HEK293 (cell line): ENCODE measurements around the gene MAFF.

Experiments used
- CTCF ChIA-PET: fragments of 350-600 bp; formaldehyde crosslinking; extraction: SDS; loops from one replicate; lab custom pipeline; 2021; ENCODE audit warnings: antibody characterized with exemption; lab: Yijun Ruan, JAX
- POLR2A ChIA-PET: fragments of 300-600 bp; formaldehyde crosslinking; extraction: SDS; loops from one replicate; lab custom pipeline; 2020; ENCODE audit warnings: antibody characterized with exemption, inconsistent platforms; lab: Yijun Ruan, JAX
- H3K27ac ChIP-seq: fragments of 200-500 bp; sonication (Bioruptor generic); 2 replicates; pipeline ENCODE4 v1.5.1; 2014; ENCODE audit warnings: low read depth, low read length, control low read depth, inconsistent platforms; ENCODE audit errors: extremely low read depth
- H3K36me3 ChIP-seq, 2 experiments: fragments of 200-500 bp in 1 of 2; sonication (Bioruptor generic) in 1 of 2; 1 replicate in 1 of 2; 2 replicates in 1 of 2; pipeline ENCODE4 v1.5.1; 2014 to 2017; ENCODE audit warnings: inconsistent platforms in 2 of 2, low read length in 2 of 2; ENCODE audit not compliant: control insufficient read depth in 2 of 2, insufficient read depth in 1 of 2
- H3K4me1 ChIP-seq: fragments of 200-500 bp; sonication (Bioruptor generic); 2 replicates; pipeline ENCODE4 v1.5.1; 2014; ENCODE audit warnings: mild to moderate bottlenecking, low read length, inconsistent platforms; ENCODE audit not compliant: control insufficient read depth, insufficient read depth
- H3K4me3 ChIP-seq: 2 replicates; pipeline ENCODE4 v1.5.1; 2011; ENCODE audit warnings: low read depth, mild to moderate bottlenecking, control low read depth, low read length, moderate library complexity
- H3K9me3 ChIP-seq: fragments of 200-500 bp; sonication (Bioruptor generic); 2 replicates; pipeline ENCODE4 v1.5.1; 2014; ENCODE audit warnings: low read depth, low read length, inconsistent platforms; ENCODE audit not compliant: control insufficient read depth, insufficient read depth
- CTCF ChIP-seq: fragments of 450-650 bp; formaldehyde crosslinking; IDR thresholded peaks from 2 replicates; pipeline ENCODE4 v1.5.1; 2016; ENCODE audit warnings: missing biosample characterization, missing genetic modification characterization
- KLF10 ChIP-seq: fragments of 450-650 bp; IDR thresholded peaks from 2 replicates; pipeline ENCODE4 v1.5.1; 2018; ENCODE audit warnings: missing biosample characterization, mild to moderate bottlenecking, missing genetic modification characterization
- PRDM1 ChIP-seq: fragments of 450-650 bp; formaldehyde crosslinking; IDR thresholded peaks from 2 replicates; pipeline ENCODE4; 2016; ENCODE audit warnings: missing biosample characterization, missing genetic modification characterization
- SP7 ChIP-seq: fragments of 450-650 bp; formaldehyde crosslinking; IDR thresholded peaks from 2 replicates; pipeline ENCODE4 v1.5.1; 2016; ENCODE audit warnings: missing biosample characterization, missing genetic modification characterization
- ZBTB10 ChIP-seq: fragments of 450-650 bp; formaldehyde crosslinking; IDR thresholded peaks from 2 replicates; pipeline ENCODE4 v1.5.1; 2016; ENCODE audit warnings: missing biosample characterization, missing genetic modification characterization
- ZBTB17 ChIP-seq: fragments of 450-650 bp; formaldehyde crosslinking; IDR thresholded peaks from 2 replicates; pipeline ENCODE4 v1.5.1; 2016; ENCODE audit warnings: missing biosample characterization, missing genetic modification characterization
- ZBTB21 ChIP-seq: fragments of 450-650 bp; formaldehyde crosslinking; IDR thresholded peaks from 2 replicates; pipeline ENCODE4 v1.5.1; 2017; ENCODE audit warnings: missing biosample characterization, missing genetic modification characterization
- ZFHX2 ChIP-seq: fragments of 450-650 bp; formaldehyde crosslinking; conservative IDR thresholded peaks from 2 replicates; pipeline ENCODE4 v1.5.1; 2016; ENCODE audit warnings: missing biosample characterization, missing genetic modification characterization
- ZIC2 ChIP-seq: fragments of 450-650 bp; formaldehyde crosslinking; IDR thresholded peaks from 2 replicates; pipeline ENCODE4 v1.5.1; 2016; ENCODE audit warnings: missing biosample characterization, missing genetic modification characterization
- ZNF138 ChIP-seq: fragments of 450-650 bp; formaldehyde crosslinking; IDR thresholded peaks from 2 replicates; pipeline ENCODE4 v1.5.1; 2016; ENCODE audit warnings: missing biosample characterization, missing genetic modification characterization, borderline replicate concordance
- ZNF140 ChIP-seq: fragments of 450-650 bp; formaldehyde crosslinking; IDR thresholded peaks from 2 replicates; pipeline ENCODE4 v1.5.1; 2016; ENCODE audit warnings: missing biosample characterization, missing genetic modification characterization
- ZNF214 ChIP-seq: fragments of 450-650 bp; formaldehyde crosslinking; IDR thresholded peaks from 2 replicates; pipeline ENCODE4 v1.5.1; 2017; ENCODE audit warnings: missing biosample characterization, mild to moderate bottlenecking, missing genetic modification characterization, borderline replicate concordance
- ZNF221 ChIP-seq: fragments of 450-650 bp; formaldehyde crosslinking; IDR thresholded peaks from 2 replicates; pipeline ENCODE4 v1.5.1; 2017; ENCODE audit warnings: missing biosample characterization, missing genetic modification characterization, borderline replicate concordance
- ZNF335 ChIP-seq: fragments of 450-650 bp; formaldehyde crosslinking; conservative IDR thresholded peaks from 2 replicates; pipeline ENCODE4 v1.5.1; 2016; ENCODE audit warnings: missing biosample characterization, missing genetic modification characterization
- ZNF341 ChIP-seq: fragments of 450-650 bp; formaldehyde crosslinking; IDR thresholded peaks from 2 replicates; pipeline ENCODE4; 2016; ENCODE audit warnings: low read depth, missing biosample characterization, missing genetic modification characterization
- ZNF391 ChIP-seq: fragments of 450-650 bp; formaldehyde crosslinking; IDR thresholded peaks from 2 replicates; pipeline ENCODE4 v1.5.1; 2016; ENCODE audit warnings: low read depth, missing biosample characterization, missing genetic modification characterization, borderline replicate concordance
- ZNF394 ChIP-seq: fragments of 450-650 bp; formaldehyde crosslinking; IDR thresholded peaks from 2 replicates; pipeline ENCODE4 v1.5.1; 2016; ENCODE audit warnings: missing biosample characterization, missing genetic modification characterization, mild to moderate bottlenecking, moderate library complexity, borderline replicate concordance
- ZNF423 ChIP-seq: fragments of 450-650 bp; formaldehyde crosslinking; IDR thresholded peaks from 2 replicates; pipeline ENCODE4 v1.5.1; 2016; ENCODE audit warnings: missing biosample characterization, missing genetic modification characterization
- ZNF501 ChIP-seq: fragments of 450-650 bp; formaldehyde crosslinking; IDR thresholded peaks from 2 replicates; pipeline ENCODE4 v1.5.1; 2016; ENCODE audit warnings: missing biosample characterization, missing genetic modification characterization
- ZNF549 ChIP-seq: fragments of 450-650 bp; IDR thresholded peaks from 2 replicates; pipeline ENCODE4 v1.5.1; 2018; ENCODE audit warnings: missing biosample characterization, missing genetic modification characterization, mild to moderate bottlenecking, inconsistent platforms, moderate library complexity
- ZNF560 ChIP-seq: fragments of 450-650 bp; formaldehyde crosslinking; IDR thresholded peaks from 2 replicates; pipeline ENCODE4 v1.5.1; 2017; ENCODE audit warnings: missing biosample characterization, missing genetic modification characterization, borderline replicate concordance
- ZNF571 ChIP-seq: fragments of 450-650 bp; formaldehyde crosslinking; IDR thresholded peaks from 2 replicates; pipeline ENCODE4 v1.5.0; 2017; ENCODE audit warnings: missing biosample characterization, missing genetic modification characterization
- ZNF585B ChIP-seq: fragments of 450-650 bp; formaldehyde crosslinking; IDR thresholded peaks from 2 replicates; pipeline ENCODE4 v1.5.1; 2016; ENCODE audit warnings: missing biosample characterization, missing genetic modification characterization
- ZNF670 ChIP-seq: fragments of 450-650 bp; formaldehyde crosslinking; IDR thresholded peaks from 2 replicates; pipeline ENCODE4 v1.5.1; 2016; ENCODE audit warnings: missing biosample characterization, missing genetic modification characterization, low read depth
- ZNF830 ChIP-seq: fragments of 450-650 bp; IDR thresholded peaks from 2 replicates; pipeline ENCODE4 v1.5.0; 2018; ENCODE audit warnings: missing biosample characterization, missing genetic modification characterization, low read depth, mild to moderate bottlenecking, moderate library complexity
- ZNF843 ChIP-seq: fragments of 450-650 bp; formaldehyde crosslinking; IDR thresholded peaks from 2 replicates; pipeline ENCODE4 v1.5.1; 2016; ENCODE audit warnings: missing biosample characterization, missing genetic modification characterization
- ZSCAN30 ChIP-seq: fragments of 450-650 bp; IDR thresholded peaks from 2 replicates; pipeline ENCODE4 v1.5.1; 2018; ENCODE audit warnings: missing biosample characterization, mild to moderate bottlenecking, missing genetic modification characterization, moderate library complexity

Gene MAFF

GRCh38 chr22:38243007-38243765 is 41.4 kb downstream of the MAFF start (continued):
- TF ChIP-seq KLF10 = no peak
- no peak for TF ChIP-seq ZNF560 (tag by site-specific recombination)
- TF ChIP-seq ZNF501 (tag by site-specific recombination) = no peak
- no peak for TF ChIP-seq ZSCAN30 (tag by site-specific recombination)
- no peak for TF ChIP-seq ZNF391 (tag by site-specific recombination)
- TF ChIP-seq ZIC2 (tag by site-specific recombination) = peak; percentile 57
- no peak for TF ChIP-seq SP7
- no peak for TF ChIP-seq ZNF670
- TF ChIP-seq, all 188 proteins: peak for 3

DNA sequence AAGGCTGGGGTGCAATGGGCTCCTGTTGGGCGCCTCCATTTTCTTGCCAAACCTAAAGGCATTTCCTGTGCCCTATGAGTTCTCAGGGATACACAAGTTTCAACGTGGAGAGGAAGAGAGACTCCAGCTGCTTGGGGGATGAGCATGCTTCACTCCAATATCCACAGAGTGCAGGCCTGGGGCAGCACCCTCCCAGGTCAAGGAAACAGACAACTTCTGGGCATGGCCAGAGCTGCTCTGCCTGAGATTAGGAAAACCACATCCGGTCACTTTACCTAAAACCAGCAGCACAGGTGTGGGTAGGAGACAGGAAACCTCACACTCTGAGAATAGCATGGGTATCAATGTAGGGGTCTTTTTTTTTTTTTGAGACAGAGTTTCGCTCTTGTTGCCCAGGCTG is 42.3 kb downstream of the MAFF start:
- ChIA-PET CTCF (no interaction called here), POLR2A (no interaction called here)
- H3K4me1 ChIP-seq = no peaks in the 10 kb centered on the region
- H3K9me3 ChIP-seq = no peaks in the 10 kb centered on the region
- TF ChIP-seq ZNF140 (tag by site-specific recombination) (no peak), ZBTB21 (no peak), ZNF138 (no peak), ZNF221 (no peak), ZNF571 (no peak), ZNF585B (no peak)
- no peak overlapping the region for H3K27ac ChIP-seq
- H3K4me3 ChIP-seq = no peak overlapping the region
- H3K36me3 ChIP-seq = peaks cover 0 to 66% of the 10 kb centered on the region in 2 experiments; a peak in 2 of 3 replicates

GRCh38 chr22:38246046-38246658 is 44.4 kb downstream of the MAFF start:
- ChIA-PET POLR2A (no interaction called here), CTCF (interaction anchor here (1.2 kb wide), 2 partner anchors 16 to 194 kb away, joined by 3 to 4 read pairs; no protein-coding TSS in a partner anchor)
- Histone ChIP-seq H3K4me3 (no peak overlapping the region), H3K36me3 (peaks cover 0 to 57% of the 10 kb centered on the region in 2 experiments; a peak in 2 of 3 replicates)
- TF ChIP-seq ZNF341 (tag by site-specific recombination) = no peak
- TF ChIP-seq CTCF = no peak
- no peak for TF ChIP-seq ZFHX2 (tag by site-specific recombination)
- TF ChIP-seq, all 188 proteins: peak for 0
- Histone ChIP-seq H3K9me3 (no peaks in the 10 kb centered on the region), H3K4me1 (no peaks in the 10 kb centered on the region), H3K27ac (no peak overlapping the region)

DNA sequence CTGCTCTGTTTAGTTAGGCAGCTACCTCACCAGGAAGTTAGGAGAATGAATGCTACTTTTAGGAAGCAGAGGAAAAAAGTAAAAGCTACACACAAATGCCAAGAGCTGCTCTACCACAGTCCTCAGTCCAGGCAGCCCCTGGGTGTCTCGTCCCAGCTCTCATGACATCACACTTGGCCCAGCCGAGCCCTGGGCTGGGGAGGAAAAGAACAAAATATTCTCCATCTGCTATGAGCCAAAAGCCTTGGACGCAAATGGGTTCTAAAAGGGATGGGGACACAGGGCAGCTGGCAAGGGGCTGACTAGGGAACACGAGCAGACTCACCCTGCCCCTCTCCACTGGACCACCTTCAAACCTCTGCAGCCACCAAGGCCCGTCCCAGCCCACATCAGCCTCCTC is 44.9 kb downstream of the MAFF start:
- CTCF ChIA-PET = interaction anchor here (1.2 kb wide), 2 partner anchors 16 to 194 kb away, joined by 3 to 4 read pairs; no protein-coding TSS in a partner anchor
- no peaks in the 10 kb centered on the region for H3K4me1 ChIP-seq
- peaks cover 0 to 57% of the 10 kb centered on the region in 2 experiments; a peak in 2 of 3 replicates for H3K36me3 ChIP-seq
- H3K27ac ChIP-seq = no peak overlapping the region
- POLR2A ChIA-PET = no interaction called here
- no peaks in the 10 kb centered on the region for H3K9me3 ChIP-seq
- H3K4me3 ChIP-seq = no peak overlapping the region
- TF ChIP-seq ZNF560 (tag by site-specific recombination) (no peak), PRDM1 (tag by site-specific recombination) (no peak), ZBTB10 (tag by site-specific recombination) (no peak), ZNF335 (no peak), ZNF843 (tag by site-specific recombination) (no peak), ZNF214 (tag by site-specific recombination) (no peak), ZNF549 (no peak), ZNF423 (no peak), ZNF830 (tag by site-specific recombination) (no peak), ZBTB17 (tag by site-specific recombination) (no peak), ZFHX2 (tag by site-specific recombination) (no peak), ZNF394 (tag by site-specific recombination) (no peak)
